ENCODE measurements around the gene UPF1. TPM values are rescaled to one million over a fixed set of nuclear protein-coding genes. Genes with fewer than 3 reads are reported as not detected.

The UPF1 gene
- total RNA-seq, 1 experiment from 2014 or later, result 57.1 TPM

GRCh38 chr19:18852648-18853047 is 20.9 kb downstream of the UPF1 start:
- BruUV-seq (replicated peaks), result no TSS peak
- Mint-ChIP-seq H3K27ac (ENCODE audit: unreplicated experiment) (no peak overlapping the region), H3K4me1 (ENCODE audit: low read depth, unreplicated experiment) (no peaks in the 10 kb centered on the region), H3K9me3 (ENCODE audit: low read depth, unreplicated experiment) (no peaks in the 10 kb centered on the region), H3K36me3 (ENCODE audit: insufficient read depth, unreplicated experiment) (peaks cover 33% of the 10 kb centered on the region), H3K4me3 (ENCODE audit: low read depth, unreplicated experiment) (no peak overlapping the region), H3K27me3 (ENCODE audit: unreplicated experiment) (no peaks in the 10 kb centered on the region)
- CTCF ChIA-PET, result no interaction called here
- no peak for TF ChIP-seq CTCF (IDR thresholded peaks at IDR 0.05; ENCODE audit: unreplicated experiment)
- DNase-seq, result no peak
- intact Hi-C loops (cut with micrococcal nuclease; ENCODE audit: unreplicated experiment), result no loop called here

- H3K27ac Mint-ChIP-seq (ENCODE audit: unreplicated experiment), result no peak overlapping the region
- no peaks in the 10 kb centered on the region for H3K4me1 Mint-ChIP-seq (ENCODE audit: low read depth, unreplicated experiment)
- no TSS peak for BruUV-seq (replicated peaks)
- H3K4me3 Mint-ChIP-seq (ENCODE audit: low read depth, unreplicated experiment), result no peak overlapping the region
- no peaks in the 10 kb centered on the region for H3K27me3 Mint-ChIP-seq (ENCODE audit: unreplicated experiment)
- CTCF ChIA-PET, result interaction anchor here (0.6 kb wide), 1 partner anchor 261 kb away, joined by 3 read pairs; no protein-coding TSS in a partner anchor
- H3K36me3 Mint-ChIP-seq (ENCODE audit: insufficient read depth, unreplicated experiment), result peaks cover 37% of the 10 kb centered on the region
- no peak for DNase-seq
- TF ChIP-seq CTCF (IDR thresholded peaks at IDR 0.05; ENCODE audit: unreplicated experiment), result no peak
- intact Hi-C loops (cut with micrococcal nuclease; ENCODE audit: unreplicated experiment), result no loop called here
- no peaks in the 10 kb centered on the region for H3K9me3 Mint-ChIP-seq (ENCODE audit: low read depth, unreplicated experiment)
Observed at GRCh38 chr19:18853755-18854427, 22.1 kb downstream of the UPF1 start.

- intact Hi-C loops (cut with micrococcal nuclease; ENCODE audit: unreplicated experiment), result no loop called here
- CTCF ChIA-PET, result no interaction called here
- no peak for DNase-seq
- Mint-ChIP-seq H3K27me3 (ENCODE audit: unreplicated experiment) (no peaks in the 10 kb centered on the region), H3K4me3 (ENCODE audit: low read depth, unreplicated experiment) (no peak overlapping the region), H3K36me3 (ENCODE audit: insufficient read depth, unreplicated experiment) (peaks cover 35% of the 10 kb centered on the region), H3K4me1 (ENCODE audit: low read depth, unreplicated experiment) (no peaks in the 10 kb centered on the region), H3K27ac (ENCODE audit: unreplicated experiment) (no peak overlapping the region), H3K9me3 (ENCODE audit: low read depth, unreplicated experiment) (no peaks in the 10 kb centered on the region)
- no peak for TF ChIP-seq CTCF (IDR thresholded peaks at IDR 0.05; ENCODE audit: unreplicated experiment)
- no TSS peak for BruUV-seq (replicated peaks)
Observed at GRCh38 chr19:18854982-18855381, 23.2 kb downstream of the UPF1 start.

- TF ChIP-seq CTCF (IDR thresholded peaks at IDR 0.05; ENCODE audit: unreplicated experiment), result no peak
- intact Hi-C loops (cut with micrococcal nuclease; ENCODE audit: unreplicated experiment), result no loop called here
- BruUV-seq (replicated peaks), result no TSS peak
- H3K9me3 Mint-ChIP-seq (ENCODE audit: low read depth, unreplicated experiment), result no peaks in the 10 kb centered on the region
- H3K27me3 Mint-ChIP-seq (ENCODE audit: unreplicated experiment), result no peaks in the 10 kb centered on the region
- CTCF ChIA-PET, result no interaction called here
- H3K36me3 Mint-ChIP-seq (ENCODE audit: insufficient read depth, unreplicated experiment), result peaks cover 28% of the 10 kb centered on the region
- no peaks in the 10 kb centered on the region for H3K4me1 Mint-ChIP-seq (ENCODE audit: low read depth, unreplicated experiment)
- DNase-seq, result no peak
- no peak overlapping the region for H3K27ac Mint-ChIP-seq (ENCODE audit: unreplicated experiment)
- H3K4me3 Mint-ChIP-seq (ENCODE audit: low read depth, unreplicated experiment), result no peak overlapping the region
Observed at GRCh38 chr19:18855647-18856384, 24.1 kb downstream of the UPF1 start.
